ENCODE measurements around the gene MUC2.

DNA sequence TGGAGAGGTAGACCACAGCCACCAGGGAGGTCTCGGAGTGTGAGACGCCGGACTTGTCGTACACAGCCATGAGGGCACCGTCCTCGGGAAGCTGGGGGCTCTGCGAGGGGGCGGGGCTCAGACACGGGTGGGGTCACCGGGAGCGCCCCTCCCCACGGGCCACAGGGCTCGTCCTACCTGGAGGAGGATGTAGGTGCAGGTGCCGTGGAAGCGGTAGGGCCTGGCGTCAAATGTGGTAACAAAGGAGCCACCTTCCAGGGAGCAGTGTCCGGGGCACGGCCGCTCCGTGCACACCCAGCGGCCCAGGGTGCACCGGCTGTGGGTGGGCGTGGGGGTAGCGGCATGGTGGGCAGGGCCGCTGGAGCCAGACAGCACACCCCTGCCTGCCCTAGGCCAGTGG is 45.6 kb upstream of the MUC2 start:
- TF ChIP-seq, protein P1, sequence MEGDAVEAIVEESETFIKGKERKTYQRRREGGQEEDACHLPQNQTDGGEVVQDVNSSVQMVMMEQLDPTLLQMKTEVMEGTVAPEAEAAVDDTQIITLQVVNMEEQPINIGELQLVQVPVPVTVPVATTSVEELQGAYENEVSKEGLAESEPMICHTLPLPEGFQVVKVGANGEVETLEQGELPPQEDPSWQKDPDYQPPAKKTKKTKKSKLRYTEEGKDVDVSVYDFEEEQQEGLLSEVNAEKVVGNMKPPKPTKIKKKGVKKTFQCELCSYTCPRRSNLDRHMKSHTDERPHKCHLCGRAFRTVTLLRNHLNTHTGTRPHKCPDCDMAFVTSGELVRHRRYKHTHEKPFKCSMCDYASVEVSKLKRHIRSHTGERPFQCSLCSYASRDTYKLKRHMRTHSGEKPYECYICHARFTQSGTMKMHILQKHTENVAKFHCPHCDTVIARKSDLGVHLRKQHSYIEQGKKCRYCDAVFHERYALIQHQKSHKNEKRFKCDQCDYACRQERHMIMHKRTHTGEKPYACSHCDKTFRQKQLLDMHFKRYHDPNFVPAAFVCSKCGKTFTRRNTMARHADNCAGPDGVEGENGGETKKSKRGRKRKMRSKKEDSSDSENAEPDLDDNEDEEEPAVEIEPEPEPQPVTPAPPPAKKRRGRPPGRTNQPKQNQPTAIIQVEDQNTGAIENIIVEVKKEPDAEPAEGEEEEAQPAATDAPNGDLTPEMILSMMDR (conservative IDR thresholded peaks at IDR 0.05) = no peak
- no peak for TF ChIP-seq ZFX (IDR thresholded peaks at IDR 0.05)

Measured in C4-2B (cell line).